ENCODE data around the gene AS3MT.
"Not testable (repeated sequence)": the region's sequence is repeated elsewhere in the genome, so short reads cannot be mapped to it uniquely, and the experiment has no call there.

The AS3MT gene, protein sequence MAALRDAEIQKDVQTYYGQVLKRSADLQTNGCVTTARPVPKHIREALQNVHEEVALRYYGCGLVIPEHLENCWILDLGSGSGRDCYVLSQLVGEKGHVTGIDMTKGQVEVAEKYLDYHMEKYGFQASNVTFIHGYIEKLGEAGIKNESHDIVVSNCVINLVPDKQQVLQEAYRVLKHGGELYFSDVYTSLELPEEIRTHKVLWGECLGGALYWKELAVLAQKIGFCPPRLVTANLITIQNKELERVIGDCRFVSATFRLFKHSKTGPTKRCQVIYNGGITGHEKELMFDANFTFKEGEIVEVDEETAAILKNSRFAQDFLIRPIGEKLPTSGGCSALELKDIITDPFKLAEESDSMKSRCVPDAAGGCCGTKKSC

DNA sequence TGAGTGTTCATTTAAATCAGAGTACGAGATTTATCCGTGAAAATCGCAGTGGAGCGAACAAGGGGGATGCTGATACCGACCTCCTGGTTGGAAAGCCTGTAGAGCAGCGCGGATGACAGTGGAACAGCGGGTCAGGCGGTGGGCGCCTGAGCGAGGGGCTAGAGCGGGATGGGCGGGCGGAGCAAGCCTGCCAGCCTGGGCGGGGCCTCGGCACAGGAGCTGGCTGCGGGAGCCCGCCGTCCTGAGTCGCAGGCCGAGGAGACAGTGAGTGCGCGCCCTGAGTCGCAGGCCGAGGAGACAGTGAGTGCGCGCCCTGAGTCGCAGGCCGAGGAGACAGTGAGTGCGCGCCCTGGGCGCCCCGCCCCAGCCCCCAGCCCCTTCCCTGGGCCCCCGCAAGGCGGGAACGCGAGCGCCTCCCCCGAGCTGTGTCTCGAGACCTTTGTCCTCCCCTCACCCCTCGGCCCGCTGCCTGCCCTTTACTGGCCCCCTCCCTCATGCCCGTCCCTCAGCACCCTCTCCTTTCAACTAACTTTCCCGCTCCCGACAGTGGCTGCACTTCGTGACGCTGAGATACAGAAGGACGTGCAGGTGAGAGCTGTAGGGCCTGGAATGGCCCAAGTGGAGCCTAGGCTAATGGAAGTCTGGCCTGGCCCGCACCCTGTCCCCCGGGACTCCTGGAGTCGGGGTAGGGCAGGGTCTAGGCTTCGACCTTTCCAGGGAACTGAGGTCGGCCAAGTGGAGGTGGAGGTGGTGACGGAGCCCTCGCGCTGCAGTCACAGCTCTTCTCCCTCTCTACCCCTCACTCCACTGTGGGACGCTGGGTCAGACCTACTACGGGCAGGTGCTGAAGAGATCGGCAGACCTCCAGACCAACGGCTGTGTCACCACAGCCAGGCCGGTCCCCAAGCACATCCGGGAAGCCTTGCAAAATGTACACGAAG is at the start of gene AS3MT:
TSS of gene AS3MT (plus strand) at position 213 of the 941 bp plus-strand sequence. CDS start at position 336, 123 bp downstream.
- no peak for DNase-seq

DNA sequence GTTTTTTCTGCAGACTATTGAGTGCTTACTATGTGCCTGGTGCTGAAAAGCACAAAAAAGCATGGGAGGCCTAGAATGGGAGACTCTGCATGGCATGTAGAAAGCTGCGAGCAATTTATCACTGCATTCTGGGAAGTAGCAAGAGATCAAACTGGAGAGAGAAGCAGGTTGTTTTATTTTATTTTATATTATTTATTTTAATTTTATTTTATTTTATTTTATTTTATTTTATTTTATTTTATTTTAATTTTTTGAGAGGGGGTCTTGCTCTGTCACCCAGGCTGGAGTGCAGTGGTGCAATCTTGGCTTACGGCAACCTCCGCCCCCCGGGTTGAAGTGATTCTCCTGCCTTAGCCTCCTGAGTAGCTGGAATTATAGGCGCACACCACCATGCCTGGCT is 49.3 kb upstream of the AS3MT start:
- DNase-seq, result not testable (repeated sequence)

DNA sequence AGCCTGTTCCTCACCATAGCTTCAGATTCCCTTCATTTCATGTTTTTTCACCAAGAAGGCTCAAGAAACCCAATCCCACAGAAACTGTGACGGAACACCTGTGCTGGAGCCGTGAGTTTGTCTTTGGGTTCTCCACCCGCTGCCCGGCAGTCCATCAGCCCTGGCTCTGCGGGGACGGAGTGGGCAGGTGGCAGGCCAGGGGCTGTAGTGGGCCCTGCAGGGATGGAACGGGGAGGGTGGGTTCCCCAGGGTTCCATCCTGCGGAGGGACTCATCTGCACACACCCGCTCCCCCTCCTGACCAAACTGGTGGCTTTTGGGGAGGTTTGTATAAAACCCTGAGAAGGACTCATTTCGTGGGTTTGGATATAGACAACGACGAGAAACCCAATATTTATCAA is 47.0 kb upstream of the AS3MT start:
- no peak for DNase-seq

DNA sequence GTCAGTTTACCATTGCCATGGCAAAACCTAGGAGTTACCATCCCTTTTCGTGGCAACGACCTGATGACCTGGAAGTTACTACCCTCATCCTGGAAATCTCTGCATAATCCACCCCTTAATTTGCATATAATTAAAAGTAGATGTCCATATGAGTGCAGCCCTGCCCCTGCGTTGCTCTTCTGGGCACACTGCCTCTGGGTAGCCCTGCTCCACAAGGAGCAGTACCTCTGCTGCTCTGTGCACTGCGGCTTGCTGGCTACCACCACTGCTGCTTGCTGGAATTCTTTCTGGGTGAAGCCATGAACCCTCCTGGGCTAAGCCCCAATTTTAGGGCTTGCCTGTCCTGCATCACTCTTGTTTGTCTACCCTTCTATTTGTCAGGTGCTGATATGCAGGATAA is 44.6 kb upstream of the AS3MT start:
- DNase-seq, result no peak

DNA sequence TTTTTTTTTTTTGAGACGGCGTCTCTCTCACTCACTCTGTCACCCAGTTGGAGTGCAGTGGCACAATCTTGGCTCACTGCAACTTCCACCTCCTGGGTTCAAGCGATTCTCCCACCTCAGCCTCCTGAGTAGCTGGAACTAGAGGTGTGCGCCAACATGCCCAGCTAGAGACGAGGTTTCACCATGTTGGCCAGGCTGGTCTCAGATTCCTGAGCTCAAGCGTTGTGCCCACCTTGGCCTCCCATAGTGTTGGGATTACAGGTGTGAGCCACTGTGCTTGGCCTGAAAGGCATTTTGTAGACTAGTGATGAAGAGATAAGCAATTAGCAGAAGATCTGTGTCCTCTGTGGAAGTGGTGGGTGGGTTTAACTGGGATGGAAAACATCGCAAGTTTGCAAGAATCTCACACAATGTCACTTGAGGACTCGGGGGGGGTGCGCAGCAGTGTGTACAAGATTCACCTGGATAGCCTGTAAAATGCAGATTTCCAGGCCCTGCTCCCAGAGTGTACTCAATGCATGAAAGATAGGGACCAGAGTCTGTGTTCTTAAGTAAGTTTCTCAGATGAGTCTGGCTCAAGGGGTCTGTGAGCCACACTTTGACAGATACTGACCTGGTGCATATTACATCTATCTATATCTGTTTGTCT is 43.0 kb upstream of the AS3MT start:
- no peak for DNase-seq

DNA sequence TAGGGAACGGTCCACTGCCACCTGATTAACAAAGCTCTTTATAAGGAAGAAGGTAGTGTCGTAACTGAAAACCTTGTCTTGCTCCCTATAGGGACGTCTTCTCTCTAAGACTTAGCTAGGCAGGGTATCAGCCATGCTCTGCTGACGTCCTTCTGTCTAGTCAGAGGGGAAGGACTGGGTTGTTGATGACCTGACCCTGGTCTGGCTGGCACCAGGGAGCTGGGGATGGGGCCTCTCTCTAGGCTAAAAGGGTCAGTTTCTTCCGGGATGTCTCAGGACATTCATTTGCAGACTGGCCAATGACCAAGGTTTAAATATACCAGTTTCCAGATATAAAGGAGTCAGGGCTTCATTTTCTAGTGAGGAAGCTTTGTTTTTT is 41.7 kb upstream of the AS3MT start:
- no peak for DNase-seq

DNA sequence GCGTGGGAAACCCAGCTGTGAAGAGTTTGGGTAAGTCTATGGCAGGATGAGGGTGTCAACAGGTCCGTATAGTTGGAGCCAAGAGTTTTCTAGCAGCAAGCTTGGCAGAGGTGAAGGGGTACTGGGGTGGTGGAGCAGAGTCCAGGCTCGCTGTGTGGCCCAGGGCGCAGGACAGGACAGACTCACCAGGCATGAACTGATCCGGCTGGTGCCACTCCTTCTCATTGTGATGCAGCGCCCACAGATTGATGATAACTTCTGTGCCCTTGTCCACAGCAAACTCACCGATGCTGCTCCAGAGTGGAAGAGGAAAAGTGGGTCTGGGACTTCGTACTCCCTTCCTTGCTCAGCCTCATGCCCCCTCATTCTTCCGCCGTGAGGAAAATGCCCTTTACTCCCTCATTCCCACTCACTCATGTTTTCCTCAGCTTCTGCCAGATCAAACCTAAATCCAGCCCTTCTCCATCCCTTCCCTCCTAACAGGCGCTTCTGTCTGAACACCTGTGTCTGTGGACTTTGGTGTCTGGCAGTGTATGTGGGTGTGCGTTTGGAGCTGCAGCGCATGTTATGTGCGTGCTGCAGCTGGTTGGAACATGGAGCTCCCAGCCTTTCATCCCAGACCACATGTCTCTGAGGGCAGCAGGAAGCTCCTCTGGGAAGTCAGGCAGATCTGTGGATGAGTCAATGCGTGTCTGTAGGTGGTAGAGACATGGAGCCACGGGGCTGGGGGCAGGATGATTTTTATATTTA is 37.8 kb upstream of the AS3MT start:
- DNase-seq, result no peak

DNA sequence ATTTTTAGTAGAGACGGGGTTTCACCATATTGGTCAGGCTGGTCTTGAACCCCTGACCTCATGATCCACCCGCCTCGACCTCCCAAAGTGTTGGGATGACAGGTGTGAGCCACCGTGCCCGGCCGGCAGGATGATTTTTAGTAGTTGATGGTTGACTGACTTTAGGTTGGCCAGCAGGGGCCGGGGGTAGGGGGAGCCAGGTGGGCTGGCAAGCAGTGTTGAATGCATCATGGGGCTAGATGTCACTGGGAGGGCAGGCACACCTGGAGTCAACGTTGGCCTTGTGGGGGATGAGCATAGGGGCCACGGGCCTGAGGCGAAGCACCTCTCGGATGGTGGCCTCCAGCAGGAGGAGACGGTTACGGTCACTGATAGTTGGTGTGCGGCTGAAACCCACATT is 37.0 kb upstream of the AS3MT start:
- no peak for DNase-seq

DNA sequence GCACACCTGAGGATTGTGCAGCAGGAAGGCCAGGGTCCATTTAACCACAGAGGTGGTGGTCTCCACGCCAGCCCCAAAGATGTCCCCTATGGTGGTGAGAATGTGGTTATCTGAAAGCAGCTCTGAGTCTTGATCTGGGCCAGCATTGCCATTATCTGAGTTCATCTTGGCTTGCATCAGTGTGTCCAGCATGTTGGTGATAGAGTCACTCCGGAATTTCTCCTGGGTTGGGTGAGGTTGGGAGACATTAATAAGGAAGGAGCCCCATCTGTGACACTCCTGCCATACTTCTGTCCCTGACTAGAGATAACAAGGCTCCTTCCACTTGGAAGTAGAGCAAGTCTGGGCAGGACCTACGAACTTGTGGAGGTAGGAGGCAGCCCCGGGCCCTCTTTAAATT is 36.3 kb upstream of the AS3MT start:
- no peak for DNase-seq

DNA sequence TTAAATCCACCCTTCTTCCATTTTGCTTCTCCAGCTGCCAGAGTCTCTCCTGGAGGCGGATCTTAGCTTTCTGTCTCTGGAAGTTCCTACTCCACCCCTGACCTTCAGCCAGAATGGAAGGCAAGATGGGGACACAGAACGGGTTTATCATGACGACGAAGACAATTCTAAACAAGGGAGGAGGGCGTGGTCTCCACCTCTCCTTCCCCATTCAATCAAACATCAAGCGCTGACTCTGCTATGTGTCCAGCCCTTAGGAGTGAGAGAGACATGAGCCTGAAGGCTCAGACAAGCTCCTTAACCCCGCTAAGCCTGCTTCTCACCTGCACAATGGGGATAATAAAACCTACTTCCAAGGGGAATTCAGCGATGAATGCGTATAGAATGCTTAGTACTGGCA is 35.1 kb upstream of the AS3MT start:
- DNase-seq, result no peak

DNA sequence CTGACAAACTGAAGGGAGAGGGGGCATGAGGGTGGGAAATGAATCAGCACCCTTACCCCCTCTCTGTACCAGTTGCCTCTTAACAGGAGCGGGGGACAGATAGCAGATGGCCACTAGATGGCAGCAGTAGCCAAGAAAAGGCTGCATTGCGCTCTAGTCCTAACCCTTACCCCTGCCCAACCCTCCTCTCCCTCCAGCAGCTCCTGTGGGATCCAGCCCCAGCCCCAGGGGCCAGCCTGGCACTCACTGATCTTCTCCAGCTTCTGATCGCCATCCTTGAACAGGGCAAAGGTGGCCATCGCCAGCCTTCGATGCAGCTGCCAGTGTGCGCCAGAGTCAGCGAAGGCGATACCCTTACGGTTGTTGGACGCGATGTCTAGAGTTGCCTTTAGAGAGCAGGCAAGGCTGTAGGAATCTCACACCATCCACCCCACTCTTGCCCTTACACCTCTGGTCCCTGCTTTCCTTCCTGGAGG is 34.2 kb upstream of the AS3MT start:
- peak; percentile 75 for DNase-seq

DNA sequence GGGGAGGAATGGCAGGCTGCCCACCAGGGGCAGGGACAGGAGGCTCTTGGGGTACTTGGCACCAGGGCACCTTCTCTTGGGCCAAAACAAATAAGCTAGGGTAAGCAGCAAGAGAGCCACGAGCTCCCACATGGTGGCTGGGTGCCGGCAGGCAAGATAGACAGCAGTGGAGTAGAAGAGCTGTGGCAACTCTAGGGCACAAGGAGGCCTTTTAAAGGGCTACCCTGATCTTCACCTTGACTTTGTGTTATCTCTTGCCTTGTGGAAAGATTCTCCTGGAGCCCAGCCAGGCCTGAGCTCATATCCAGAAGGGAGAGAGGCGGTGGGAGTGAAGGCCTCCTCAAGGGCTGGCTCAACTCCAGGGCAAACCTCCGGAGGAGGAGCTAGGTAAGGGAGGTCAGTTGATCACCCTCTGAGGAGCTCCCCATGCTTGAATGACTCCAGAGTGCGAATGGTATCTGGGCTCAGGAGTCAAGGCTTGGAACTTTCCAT is 32.0 kb upstream of the AS3MT start, which contains the start of gene CYP17A1:
TSS of gene CYP17A1 (minus strand) at position 184 of the 492 bp plus-strand sequence. CDS start at position 132, 52 bp downstream.
- no peak for DNase-seq

DNA sequence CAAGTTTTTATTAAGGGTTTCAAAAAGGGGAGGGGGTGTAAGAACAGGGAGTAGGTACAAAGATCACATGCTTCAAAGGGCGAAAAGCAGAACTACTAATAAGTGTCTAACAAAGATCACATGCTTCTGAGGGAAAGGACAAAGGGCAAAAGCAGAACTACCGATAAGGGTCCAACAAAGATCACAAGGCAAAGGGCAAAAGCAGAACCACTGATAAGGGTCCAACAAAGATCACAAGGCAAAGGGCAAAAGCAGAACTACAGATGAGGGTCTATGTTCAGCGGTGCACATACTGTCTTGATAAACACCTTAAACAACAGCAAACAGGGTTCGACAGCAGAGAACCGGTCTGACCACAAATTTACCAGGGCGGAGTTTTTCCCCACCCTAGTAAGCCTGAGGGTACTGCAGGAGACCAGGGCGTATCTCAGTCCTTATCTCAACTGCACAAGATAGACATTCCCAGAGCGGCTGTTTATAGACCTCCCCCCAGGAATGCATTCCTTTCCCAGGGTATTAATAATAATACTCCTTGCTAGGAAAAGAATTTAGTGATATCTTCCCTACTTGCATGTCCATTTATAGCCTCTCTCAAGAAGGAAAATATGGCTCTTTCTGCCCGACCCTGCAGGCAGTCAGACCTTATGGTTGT is 30.9 kb upstream of the AS3MT start:
- not testable (repeated sequence) for DNase-seq

DNA sequence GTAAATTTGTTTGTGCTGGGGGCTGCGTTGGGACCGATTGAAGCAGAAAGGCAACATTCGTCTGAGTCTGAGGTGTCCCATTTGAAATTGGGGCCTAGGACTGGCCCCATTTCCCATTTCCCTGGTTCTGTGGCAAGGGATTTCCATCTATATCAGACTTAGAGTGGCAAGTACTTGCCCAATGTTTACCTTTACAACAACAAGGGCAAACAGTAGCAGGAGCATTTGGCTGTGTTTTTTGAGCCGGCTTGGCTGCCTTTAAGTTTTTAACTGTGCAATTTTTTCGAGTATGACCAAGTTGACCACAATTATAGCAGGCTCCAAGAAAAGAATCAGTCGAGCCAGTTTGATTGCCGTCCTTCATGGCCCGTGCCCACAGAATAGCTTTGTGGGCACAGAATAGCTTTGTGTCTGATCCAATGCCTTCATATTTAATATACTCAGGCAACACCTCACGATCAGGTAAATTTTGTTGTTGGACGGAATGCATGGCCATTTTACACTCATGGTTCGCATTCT is 27.4 kb upstream of the AS3MT start:
- DNase-seq, result no peak

DNA sequence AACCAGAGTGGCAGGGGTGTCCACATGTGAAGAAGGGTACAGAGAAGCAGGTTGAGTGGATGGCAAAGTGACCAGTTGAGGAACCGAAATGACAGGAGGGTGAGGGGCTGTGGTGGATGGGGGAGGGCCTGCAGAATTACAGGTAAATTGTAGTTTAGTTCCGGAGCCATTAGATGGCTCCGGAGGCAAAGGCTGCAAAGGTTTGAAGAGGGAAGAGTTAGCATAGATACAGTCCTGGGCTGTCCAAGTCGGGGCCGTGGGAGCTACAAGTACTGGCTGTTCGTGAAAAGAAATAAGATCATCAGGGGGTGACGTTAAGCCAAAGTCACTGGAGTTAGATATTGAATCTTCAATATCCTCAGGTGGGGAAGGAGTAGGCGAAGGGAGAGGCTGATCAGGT is 26.1 kb upstream of the AS3MT start:
- DNase-seq, result not testable (repeated sequence)

DNA sequence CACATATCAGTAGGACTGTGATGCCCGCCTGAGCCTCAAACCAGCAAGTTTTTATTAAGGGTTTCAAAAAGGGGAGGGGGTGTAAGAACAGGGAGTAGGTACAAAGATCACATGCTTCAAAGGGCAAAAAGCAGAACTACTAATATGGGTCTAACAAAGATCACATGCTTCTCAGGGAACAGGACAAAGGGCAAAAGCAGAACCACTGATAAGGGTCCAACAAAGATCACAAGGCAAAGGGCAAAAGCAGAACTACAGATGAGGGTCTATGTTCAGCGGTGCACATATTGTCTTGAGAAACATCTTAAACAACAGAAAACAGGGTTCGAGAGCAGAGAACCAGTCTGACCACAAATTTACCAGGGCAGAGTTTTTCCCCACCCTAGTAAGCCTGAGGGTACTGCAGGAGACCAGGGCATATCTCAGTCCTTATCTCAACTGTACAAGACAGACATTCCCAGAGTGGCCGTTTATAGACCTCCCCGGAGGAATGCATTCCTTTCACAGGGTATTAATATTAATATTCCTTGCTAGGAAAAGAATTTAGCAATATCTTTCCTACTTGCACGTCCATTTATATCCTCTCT is 25.0 kb upstream of the AS3MT start:
- not testable (repeated sequence) for DNase-seq

DNA sequence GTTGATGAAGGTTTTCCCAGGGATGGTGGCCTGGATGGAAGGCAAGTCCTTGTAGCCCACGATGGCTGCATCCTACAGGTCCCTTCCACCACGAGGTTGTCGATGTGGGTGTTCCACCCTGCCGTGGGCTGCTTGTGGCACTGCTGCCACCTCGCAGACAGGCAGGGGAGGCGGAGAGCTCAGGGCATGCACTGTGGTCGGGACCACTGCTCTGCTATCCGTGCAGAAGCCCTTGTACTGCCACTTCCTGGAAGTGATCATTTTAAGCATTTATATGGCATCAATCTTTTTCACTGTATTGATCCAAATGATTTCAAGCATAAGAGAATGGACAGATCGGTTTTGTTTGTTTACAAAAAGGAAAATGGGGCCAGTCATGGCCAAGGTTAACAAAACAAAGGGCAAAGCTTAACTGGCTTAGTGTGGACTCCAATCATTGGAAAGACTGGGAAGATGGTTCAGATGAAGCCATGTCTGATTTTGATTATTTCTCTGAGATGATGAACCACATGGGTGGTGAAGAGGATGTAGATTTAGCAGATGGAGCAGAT is 23.8 kb upstream of the AS3MT start:
- no peak for DNase-seq

DNA sequence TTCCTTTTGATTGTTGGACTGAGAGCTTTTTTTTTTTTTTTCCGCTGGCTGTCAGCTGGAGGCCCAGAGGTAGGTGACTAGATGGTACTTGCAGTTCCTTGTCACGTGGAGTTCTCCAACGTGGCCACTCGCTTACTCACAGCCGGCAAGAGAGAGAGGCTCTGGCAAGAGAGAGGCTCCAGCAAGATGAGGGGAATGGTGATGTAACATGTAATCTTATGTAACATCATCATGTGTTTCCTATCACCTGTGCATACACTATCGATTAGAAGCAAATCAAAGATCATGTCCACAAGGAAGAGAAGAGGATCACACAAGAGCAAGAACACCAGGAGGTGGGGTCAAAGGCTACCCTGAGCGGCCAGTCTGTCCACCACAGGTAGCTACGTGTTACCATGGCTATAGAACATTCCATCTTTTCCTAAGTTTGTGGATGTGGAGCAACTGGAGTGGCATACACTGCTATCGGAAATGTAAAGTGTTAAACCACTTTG is 19.2 kb upstream of the AS3MT start:
- DNase-seq, result no peak

DNA sequence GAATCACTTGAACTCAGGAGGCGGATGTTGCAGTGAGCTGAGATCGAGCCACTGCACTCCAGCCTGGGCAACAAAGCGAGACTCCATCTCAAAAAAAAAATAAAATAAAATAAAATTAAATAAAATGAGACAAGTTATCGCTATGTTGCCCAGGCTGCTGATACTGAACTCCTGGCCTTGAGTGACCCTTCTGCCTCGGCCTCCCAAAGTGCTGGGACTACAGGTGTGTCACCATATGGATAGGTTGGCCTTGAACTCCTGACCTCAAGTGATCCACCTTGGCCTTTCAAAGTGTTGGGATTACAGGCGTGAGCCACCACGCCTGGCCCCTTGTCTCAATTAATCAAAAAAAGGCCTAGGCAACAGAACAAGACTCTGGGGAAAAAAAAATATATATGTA is 16.0 kb upstream of the AS3MT start:
- DNase-seq, result not testable (repeated sequence)

DNA sequence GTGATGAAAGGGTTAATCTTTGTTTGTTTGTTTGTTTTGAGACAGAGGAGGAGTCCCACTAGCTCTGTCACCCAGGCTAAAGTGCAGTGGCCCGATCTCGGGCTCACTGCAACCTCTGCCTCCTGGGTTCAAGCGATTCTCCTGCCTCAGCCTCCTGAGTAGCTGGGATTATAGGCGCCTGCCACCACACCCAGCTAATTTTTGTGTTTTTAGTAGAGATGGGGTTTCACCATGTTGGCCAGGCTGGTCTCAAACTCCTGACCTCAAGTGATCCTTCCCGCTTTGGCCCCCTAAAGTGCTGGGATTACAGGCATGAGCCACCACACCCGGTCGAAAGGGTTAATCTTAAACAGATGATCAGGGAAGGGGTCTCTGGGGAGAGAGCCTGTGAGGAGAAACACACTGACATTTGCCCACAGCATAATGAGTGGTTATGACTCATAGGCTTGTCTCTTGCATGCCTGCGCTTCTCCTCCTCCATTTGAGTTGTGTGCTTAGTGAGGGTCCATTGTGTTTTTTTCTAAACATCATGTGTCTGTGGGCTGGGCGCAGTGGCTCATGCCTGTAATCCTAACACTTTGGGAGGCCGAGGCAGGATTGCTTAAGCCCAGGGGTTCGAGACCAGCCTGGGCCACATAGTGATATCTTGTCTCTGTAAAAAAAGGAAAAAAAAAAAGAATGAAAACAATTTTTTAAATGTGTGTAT is 13.4 kb upstream of the AS3MT start:
- not testable (repeated sequence) for DNase-seq

All from activated naive CD4-positive, alpha-beta T cell treated with Interleukin-2 at 50 U/mL for 16 hours (primary cell).